Uterus (tissue), 2 donors: ENCODE results near the gene NFIC.

ENCODE experiments used
- POLR2A ChIP-seq, 2 donors: fragments of 450-650 bp; IDR thresholded peaks; one replicate each; pipeline ENCODE4 v1.6.1; 2016; ENCODE audit warnings: antibody characterized with exemption in 2 of 2, mild to moderate bottlenecking in 1 of 2, moderate library complexity in 1 of 2
- TF ChIP-seq, protein P1 (sequence below), 4 experiments: fragments of 200-600 bp in 2 of 4; fragments of 450-650 bp in 2 of 4; sonication (generic) in 2 of 4; IDR thresholded peaks; one replicate each; pipeline ENCODE4 v1.5.1; 2016 to 2019; ENCODE audit warnings: antibody characterized with exemption in 4 of 4, mild to moderate bottlenecking in 2 of 4, moderate library complexity in 1 of 4

DNA sequence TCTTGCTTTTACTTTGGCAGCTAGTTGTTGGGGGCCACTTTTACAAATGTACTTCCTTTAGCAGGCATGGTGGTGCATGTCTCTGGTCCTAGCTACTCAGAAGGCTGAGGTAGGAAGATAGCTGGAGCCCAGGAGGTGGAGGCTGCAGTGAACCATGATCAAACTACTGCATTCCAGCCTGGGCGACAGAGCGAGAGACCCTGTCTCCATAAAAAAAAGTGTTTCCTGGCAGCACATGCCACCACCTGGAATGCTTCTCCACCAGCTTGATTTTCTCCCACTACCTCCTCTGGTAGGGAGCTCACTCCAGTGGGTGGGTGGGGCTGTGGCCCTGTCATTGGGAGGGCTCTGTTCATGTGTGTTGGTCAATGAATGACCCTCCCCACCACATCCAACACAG, 152.3 kb downstream of the NFIC start:
- TF ChIP-seq, protein P1, sequence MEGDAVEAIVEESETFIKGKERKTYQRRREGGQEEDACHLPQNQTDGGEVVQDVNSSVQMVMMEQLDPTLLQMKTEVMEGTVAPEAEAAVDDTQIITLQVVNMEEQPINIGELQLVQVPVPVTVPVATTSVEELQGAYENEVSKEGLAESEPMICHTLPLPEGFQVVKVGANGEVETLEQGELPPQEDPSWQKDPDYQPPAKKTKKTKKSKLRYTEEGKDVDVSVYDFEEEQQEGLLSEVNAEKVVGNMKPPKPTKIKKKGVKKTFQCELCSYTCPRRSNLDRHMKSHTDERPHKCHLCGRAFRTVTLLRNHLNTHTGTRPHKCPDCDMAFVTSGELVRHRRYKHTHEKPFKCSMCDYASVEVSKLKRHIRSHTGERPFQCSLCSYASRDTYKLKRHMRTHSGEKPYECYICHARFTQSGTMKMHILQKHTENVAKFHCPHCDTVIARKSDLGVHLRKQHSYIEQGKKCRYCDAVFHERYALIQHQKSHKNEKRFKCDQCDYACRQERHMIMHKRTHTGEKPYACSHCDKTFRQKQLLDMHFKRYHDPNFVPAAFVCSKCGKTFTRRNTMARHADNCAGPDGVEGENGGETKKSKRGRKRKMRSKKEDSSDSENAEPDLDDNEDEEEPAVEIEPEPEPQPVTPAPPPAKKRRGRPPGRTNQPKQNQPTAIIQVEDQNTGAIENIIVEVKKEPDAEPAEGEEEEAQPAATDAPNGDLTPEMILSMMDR (IDR thresholded peaks at IDR 0.05), result no peak
- no peak for TF ChIP-seq POLR2A (IDR thresholded peaks at IDR 0.05)
